ENCODE results near the gene PRM3.

The PRM3 gene

DNA sequence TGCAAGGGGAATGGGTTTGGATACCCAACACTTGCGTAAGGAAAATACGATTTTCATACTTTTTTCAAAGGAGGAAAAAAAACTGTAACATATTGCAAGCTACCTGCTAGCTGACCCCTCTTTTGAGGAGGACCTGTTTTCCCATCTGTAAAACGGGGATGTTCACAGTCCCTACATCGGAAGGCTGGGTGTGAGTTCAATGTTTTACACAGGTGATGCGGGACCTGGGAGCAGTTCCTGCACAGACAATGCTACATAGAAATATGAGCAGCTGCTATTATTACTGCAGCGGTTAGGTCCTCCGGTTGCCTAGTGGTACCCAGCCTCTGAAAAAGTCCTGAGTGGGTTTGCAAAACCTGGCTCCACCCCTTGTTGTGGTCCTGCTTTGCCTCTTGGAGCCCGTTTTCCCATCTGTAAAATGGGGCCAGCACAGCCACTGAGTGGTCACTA lies 20.9 kb downstream of the PRM3 start:
- no peak for DNase-seq
- intact Hi-C loops (cut with DNase I), result no loop called here

DNA sequence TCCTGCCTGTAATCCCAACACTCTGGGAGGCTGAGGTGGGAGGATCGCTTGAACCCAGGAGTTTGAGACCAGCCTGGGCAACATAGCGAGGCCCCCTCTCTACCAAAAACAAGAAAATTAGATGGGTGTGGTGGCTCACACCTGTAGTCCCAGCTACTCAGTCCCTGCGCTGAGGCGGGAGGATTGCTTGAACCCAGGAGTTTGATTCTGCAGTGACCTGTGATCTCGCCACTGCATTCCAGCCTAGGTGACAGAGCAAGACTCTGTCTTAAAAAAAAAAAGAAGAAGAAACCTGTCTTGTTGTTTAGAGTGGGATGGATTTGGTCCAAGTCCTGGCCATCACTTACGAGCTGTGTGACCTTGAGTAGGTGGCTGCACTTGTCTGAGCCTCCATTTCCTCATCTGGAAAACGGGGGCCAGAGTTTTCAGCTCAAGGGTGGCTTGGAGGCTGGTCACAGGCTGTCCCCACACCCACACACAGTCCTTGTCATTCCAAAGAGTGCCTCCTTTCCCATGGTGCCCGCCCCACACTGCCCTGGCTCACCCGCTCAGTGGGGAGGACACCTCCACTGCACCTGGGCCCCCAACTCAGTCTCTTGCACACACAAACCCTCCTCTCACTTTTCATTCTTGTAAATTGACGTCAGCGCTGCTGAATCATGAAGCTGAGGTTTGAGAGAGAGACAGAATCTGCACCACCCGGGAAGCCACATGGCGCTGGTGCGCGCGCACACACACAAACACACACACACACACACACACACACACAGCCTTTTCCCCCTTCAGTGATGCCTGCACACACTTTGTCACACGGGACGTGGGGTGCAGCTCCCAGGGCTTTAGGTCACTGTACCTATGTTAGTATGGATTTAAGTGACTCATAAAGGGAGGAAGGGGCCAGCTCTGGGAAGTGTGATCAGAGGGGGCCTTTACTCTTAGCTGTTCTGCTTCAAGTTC lies 21.6 kb downstream of the PRM3 start:
- DNase-seq, result peak in 3 of 42 donors; percentile 26 to 32 (median 28)
- intact Hi-C loops (cut with DNase I), result no loop called here

DNA sequence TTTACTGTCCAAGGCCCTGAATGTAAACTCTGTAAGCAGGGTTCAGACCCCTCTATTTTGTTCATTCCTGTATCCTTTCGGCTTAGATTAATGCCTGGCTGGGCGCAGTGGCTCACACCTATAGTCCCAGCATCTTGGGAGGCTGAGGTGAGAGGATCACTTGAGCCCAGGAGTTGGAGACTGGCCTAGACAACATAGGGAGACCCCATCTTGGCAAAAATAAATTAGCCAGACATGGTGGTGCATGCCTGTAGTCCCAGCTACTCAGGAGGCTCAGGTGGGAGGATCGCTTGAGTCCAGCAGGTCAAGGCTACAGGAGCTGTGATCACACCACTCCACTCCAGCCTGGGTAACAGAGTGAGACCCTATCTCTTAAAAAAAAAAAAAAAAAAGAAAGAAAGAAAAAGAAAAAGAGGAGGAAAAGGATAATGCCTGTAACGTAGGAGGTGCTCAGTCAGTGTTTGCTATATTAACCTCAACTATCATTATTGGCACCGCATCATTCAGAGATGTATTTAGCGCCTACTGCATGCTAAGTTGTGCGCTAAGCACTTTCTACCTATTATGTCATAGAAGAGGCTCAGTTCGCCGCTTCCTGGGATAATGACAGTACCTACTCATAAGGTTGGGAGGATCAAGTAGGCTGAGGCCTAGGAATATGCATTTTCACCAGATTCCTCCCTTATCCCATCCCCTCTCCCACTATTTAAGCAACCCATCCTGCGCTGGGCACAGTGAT lies 22.5 kb downstream of the PRM3 start:
- no peak for DNase-seq
- intact Hi-C loops (cut with DNase I), result no loop called here

DNA sequence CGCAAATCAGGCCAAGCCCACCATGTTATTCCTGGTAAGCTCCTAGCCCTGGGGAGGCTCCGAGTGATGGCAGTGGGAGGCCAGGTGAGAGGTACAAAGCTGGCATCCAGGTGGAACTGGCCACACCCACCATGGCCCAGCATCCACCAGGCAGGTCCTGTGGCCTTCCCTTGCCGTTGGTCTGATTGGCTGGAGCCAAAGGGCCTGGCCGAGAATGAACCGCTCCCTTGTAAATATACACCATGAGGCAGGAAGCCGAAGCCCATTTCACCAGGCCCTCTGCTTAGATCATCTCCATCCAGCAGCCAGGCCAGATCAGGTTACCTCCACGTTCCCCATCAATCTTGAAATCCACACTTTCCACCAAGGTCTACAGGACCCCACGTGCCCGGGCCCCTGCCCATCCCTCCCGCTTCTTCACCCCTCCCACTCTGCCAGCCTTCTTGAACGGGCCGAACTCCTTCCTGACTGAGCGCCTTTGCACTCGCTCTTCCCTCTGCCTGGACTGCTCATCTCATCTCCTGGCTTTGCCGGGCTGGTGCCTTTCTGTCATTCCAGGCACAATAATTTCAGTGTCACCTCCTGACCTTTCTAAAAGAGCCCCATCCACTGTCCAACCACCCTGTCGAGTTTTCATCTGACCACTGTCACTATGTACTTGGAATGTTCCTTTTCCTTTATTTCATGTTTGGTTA lies 23.2 kb downstream of the PRM3 start:
- intact Hi-C loops (cut with DNase I), result no loop called here
- DNase-seq, result no peak

DNA sequence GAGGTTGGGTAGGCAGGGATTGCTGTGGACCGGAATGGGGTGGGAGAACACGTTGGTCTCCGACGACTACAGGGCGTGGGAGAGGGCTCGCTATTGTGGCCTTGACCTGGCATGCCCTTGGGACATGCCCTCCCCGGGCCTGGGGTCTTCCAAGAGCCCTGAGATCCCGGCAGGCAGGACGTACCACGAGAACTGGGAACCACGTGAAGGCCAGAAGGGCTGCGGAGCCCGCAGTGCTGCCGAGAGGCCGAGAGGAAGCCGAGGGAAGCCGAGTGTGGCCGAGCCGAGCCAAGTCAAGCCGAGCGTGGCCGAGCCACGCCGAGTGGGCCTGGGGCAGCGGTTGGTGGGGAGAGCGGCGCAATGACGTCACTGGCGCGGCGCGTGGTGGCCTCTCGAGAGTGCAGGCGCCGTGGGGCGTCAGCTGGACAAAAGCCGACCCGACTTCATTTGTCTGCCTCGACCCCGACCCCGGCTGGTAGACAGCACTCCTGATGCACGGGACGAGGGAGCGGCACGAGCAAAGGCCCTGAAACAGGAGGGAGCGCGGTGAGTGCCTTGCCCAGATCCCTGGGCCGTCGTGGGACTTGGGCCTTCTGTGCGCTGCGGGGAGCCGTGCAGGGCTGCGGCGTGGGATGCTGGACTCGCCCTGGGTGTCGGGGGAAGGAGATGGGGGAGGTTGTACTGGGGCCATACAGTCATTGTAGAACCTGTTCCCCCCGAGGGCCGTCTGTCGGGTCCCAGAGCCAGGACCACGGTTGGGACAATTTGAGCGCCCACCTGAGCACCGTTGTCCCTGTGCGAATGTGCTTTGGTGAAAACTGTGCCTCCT lies 24.0 kb downstream of the PRM3 start:
- no peak for DNase-seq
- intact Hi-C loops (cut with DNase I), result no loop called here

DNA sequence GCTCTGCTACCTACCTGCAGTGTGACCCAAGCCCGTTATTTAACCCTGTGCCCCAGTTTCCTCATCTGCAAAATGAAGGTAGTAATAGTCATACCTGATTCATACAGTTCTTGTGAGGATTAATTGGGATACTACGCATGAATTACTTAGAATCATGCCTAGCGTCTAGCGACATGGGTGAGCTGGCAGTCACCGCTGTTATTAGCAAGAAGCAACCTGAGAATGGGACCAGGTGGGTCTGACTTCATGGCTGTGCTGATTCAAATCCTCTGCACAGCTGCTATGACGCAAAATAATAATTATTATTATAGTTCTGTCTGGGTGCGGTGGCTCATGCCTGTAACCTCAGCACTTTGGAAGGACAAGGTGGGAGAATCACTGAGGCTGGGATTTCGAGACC lies 25.3 kb downstream of the PRM3 start:
- intact Hi-C loops (cut with DNase I), result no loop called here
- no peak for DNase-seq

DNA sequence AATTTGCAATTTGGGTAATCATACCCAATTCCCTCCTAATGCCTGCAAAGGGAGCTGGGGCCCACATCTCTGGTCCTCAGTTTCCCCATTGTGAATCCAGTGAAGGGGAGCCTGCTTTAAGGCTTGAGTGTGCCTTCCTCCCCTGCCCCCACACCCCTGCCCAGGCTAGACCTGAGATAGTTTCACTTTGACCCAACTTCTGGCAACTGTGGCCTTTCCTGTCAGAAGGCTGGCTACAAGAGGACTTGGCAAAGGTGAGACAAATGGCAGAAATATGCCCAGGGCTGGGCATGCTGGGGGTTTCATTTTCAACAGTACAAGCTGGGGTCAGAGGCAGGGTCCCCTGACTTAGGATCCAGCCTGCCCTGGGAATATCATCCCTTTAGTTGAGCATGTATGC lies 27.4 kb downstream of the PRM3 start:
- no peak for DNase-seq
- intact Hi-C loops (cut with DNase I), result no loop called here

DNA sequence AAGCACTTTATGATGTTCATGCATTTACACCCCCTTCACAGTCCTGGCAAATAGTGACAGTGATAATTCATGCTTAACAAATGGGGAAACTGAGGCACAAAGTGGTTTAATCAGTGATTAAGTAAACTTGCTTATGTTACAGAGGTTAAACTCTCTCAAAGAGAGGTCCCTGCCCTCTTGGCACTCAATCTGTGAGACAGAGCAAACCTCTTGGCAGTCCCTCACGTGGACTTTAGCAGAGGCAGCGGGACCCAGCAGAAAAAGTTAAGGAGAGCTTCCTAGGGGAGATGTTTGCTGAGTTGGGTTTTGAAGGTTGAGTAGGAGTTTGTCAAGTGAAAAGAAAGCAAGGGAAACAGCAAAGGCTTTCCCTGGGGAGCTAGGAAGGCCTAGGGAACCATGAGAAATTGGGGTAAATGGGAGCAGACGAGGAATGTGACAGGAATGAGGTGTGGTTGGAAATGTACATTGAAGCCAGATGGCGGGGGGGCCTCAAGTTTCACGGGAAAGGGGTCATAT lies 28.1 kb downstream of the PRM3 start:
- intact Hi-C loops (cut with DNase I), result no loop called here
- DNase-seq, result no peak

DNA sequence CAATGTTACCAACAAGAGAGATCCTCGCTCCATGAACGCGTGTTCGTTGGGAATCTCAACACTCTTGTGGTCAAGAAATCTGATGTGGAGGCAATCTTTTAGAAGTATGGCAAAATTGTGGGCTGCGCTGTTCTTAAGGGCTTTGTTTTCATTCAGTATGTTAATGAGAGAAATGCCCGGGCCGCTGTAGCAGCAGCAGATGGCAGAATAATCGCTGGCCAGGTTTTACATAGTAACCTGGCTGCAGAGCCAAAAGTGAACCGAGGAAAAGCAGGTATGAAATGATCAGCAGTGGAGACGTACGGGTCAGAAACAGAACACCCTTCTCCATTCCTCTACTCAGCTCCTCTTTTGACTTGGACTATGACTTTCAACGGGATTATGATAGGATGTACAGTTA lies 30.8 kb downstream of the PRM3 start:
- intact Hi-C loops (cut with DNase I), result no loop called here

DNA sequence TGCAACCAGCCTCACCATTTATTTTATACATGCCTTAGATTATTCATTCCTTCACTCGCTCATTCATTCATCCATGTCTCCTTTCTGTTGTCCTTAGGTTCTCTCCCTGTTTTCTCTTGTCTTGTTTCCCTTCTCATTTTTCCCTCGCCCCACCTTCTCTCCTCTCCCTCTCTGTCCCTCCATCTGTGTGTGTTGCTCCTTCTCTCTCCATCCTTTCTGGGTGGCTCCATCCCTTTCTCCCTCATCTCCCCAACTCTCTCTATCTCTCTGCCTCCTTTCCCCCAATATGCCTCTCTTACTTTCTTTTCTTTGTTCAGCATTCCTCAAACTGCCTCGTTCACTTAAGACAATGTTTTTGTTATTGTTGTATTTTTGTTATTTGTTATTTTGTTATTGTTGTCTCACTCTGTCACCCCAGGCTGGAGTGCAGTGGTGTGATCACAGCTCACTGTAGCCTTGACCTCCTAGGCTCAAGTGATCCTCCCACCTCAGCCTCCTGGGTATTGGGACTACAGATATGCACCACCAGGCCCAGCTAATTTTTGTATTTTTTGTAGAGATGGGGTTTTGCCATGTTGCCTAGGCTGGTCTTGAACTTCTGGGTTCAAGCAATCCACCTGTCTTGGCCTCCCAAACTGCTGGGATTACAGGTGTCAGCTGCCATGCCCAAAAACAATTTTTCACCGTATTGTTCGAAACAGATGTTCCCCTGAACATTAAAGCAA lies 31.8 kb downstream of the PRM3 start:
- intact Hi-C loops (cut with DNase I), result no loop called here
- DNase-seq, result no peak

More for the DNA sequence above, 30.8 kb downstream of the PRM3 start:
- no peak for DNase-seq

DNA sequence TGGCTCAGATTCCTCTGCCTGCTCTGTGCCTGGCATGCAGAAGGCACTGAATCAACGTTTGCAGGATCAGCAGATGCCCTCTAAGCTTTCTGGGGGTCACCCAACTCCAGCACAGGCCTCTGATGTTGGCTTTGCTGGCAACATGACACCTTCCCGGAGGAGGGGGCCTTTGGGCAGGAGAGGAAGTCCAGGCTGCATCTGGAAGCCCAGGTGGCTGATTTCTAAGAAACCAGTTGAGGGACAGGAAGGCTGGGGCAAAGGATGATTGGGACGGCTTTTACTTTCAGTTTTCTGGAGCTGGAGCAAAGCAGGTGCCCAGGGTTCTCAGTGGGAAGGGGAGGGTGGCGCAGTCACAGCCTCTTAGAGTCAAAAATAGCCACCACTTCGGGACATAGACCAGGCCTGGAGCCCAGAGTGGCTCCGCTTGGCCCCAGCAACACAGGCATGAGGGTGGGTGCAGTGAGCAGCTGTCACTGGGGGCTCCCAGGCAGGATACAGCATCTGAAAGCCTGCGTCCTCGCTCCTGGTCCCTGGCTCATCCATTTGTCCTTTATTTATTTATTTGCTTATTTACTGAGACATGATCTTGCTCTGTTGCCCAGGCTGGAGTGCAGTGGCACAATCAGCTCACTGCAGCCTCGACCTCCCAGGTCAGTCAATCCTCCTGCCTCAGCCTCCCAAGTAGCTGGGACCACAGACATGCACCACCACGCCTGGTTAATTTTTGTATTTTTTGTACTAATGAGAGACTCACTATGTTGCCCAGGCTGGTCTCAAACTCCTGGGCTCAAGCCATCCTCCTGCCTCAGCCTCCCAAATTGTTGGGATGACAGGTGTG lies 32.6 kb downstream of the PRM3 start:
- peak in 2 of 42 donors; percentile 21 to 37 for DNase-seq

DNA sequence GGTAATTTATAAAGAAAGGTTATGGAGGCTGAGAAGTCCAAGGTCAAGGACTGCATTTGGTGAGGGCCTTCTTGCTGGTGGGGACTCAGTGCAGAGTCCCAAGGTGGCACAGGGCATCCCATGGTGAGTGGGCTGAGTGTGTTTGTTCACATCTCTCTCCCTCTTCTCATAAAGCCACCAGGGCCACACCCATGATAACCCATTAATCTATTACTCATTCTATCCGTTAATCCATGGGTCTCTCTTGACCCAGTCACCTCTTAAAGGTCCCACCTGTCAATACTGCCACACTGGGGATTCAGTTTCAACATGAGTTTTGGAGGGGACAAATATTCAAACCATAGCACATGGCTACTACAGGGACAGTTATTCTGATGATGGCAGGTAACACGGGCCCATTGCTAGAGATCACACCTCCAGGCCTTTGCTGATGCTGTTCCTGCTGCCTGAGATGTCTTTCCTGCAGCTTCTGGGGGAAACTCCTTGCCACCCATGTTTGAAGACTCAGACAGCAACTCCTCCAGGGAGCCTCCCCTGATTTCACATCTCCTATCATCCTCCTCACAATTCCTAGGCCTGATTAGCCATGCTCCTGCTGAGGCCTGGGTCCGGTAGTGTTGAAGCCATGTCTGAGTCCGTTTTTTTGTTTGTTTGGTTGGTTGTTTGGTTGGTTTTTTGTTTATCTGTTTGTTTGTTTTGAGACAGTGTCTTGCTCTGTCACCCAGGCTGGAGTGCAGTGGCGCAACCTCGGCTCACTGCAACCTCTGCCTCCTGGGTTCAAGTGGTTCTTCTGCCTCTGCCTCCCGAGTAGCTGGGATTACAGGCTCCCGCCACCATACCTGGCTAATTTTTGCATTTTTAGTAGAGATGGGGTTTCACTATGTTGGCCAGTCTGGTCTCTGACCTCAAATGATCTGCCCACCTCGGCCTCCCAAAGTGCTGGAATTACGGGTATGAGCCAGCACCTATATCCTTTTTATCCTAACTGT lies 33.5 kb downstream of the PRM3 start:
- DNase-seq, result no peak
- intact Hi-C loops (cut with DNase I), result no loop called here

More for the DNA sequence above, 32.6 kb downstream of the PRM3 start:
- intact Hi-C loops (cut with DNase I), result no loop called here

DNA sequence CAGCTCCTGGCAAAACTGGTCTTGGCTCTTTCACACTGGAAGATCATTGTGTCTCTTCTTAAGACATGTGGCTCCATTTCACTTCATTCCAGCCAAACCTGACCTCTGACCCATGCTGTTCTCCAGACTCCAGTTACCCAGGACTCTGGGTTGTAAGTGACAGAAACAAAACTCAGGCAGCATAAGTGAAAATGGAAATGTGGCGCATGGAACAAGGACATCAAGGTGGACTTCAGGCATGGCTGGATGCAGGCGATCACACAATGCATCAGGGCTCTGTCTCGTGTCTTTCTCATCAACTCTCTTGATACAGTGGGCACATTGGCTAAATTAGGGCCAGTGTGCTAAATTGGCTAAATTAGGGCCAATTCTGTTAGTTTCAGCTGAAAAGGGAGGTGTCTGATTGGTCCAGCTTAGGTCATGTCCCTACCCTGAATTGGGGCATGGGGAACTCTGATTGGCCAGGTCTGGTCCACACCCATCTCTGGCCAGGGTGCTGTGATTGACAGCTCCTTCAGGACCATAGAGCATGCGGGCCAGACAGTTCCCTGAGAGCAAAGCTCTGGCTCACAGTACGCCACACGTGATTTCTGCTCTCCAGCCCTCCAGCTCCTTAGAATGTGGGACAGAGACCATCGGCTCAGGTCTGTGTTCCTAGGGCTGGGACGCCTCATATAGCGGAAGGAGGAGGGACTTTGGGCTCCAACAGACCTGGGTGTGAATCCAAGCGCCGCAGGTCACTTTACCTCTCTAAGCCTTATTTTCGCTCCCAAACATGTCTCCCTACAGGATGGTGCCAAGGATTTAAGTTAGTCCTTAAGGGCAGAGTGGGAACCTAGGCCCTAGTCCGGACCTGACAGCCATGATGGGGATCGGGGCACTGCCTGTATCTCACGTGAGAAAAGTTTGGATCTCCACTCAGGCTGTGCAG lies 34.9 kb downstream of the PRM3 start:
- intact Hi-C loops (cut with DNase I), result no loop called here

DNA sequence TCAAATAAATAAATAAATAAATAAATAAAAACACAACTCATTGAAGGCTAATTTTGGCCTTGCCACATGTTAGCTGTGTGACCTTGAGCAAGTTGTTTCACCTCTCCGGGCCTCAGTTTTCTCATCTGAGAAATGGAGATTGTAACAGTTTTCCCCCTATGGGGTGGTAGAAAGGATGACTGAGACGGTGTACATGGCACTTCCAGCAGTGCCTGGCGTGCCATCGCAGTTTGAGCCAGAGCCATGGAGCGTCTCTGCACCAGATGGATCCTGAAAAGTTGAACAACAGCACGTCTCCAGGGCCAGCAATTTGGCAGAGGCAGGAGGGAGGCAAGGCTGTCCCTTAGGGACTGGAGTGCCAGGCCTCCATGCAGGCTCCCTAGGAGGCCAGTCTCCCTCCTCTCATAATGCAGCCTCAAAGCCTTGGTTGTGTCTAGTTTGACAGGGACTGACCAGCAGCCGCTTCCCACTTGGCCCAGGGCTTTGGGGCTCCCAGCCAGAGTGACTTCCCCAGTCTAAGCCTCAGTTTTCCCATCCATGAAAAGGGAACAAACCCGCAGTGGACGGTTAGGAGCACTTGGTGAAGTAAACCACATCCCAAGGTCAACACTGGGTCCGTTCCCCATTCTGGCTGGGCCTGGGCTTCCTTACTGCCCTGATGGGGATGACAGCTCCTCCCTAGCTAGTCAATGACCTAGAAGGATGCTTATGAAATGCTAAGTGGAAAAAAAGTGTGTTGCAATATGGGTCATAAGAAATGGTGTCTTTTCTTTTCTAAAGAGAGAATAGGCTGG lies 36.8 kb downstream of the PRM3 start:
- DNase-seq, result no peak
- intact Hi-C loops (cut with DNase I), result no loop called here

More for the DNA sequence above, 34.9 kb downstream of the PRM3 start:
- no peak for DNase-seq

Data from head of caudate nucleus (tissue), 42 donors.